Subcutaneous abdominal adipose tissue (tissue), 5 donors: ENCODE measurements around the gene KLK2.

Experiments used
- H3K27ac ChIP-seq: one replicate; pipeline ENCODE4 v1.7.0; 2013; ENCODE audit warnings: low read depth, mild to moderate bottlenecking, inconsistent platforms, low read length, moderate library complexity
- H3K27me3 ChIP-seq, 5 donors: one replicate each; pipeline ENCODE4 v1.7.0; 2013; ENCODE audit warnings: low read length in 5 of 5, inconsistent platforms in 1 of 5; ENCODE audit not compliant: control insufficient read depth in 5 of 5, insufficient read depth in 4 of 5
- H3K36me3 ChIP-seq, 5 donors: one replicate each; pipeline ENCODE4 v1.7.0; 2013; ENCODE audit warnings: low read length in 5 of 5; ENCODE audit not compliant: control insufficient read depth in 5 of 5, insufficient read depth in 5 of 5
- H3K4me1 ChIP-seq, 5 donors: one replicate each; pipeline ENCODE4 v1.7.0; 2013; ENCODE audit warnings: low read length in 5 of 5, mild to moderate bottlenecking in 3 of 5, moderate library complexity in 1 of 5; ENCODE audit not compliant: control insufficient read depth in 5 of 5, insufficient read depth in 5 of 5
- H3K4me3 ChIP-seq, 5 donors: one replicate each; pipeline ENCODE4 v1.7.0; 2013; ENCODE audit warnings: low read length in 5 of 5, low read depth in 1 of 5
- H3K9ac ChIP-seq, 5 donors: one replicate each; pipeline ENCODE4 v1.7.0; 2013; ENCODE audit warnings: low read length in 5 of 5, mild to moderate bottlenecking in 4 of 5, moderate library complexity in 3 of 5
- H3K9me3 ChIP-seq, 5 donors: one replicate each; pipeline ENCODE4 v1.7.0; 2013; ENCODE audit warnings: low read length in 5 of 5; ENCODE audit not compliant: control insufficient read depth in 5 of 5
- donor health status: healthy.
- donor health status: healthy.
- donor health status: healthy.
- donor health status: healthy.
- donor health status: healthy.

The KLK2 gene

GRCh38 chr19:50916069-50916468, 42.8 kb downstream of the KLK2 start:
- Histone ChIP-seq H3K27me3 (peaks cover 21 to 45% (median 44%) of the 10 kb centered on the region in 5 donors), H3K27ac (no peak overlapping the region), H3K4me1 (no peaks in the 10 kb centered on the region), H3K9ac (no peak overlapping the region), H3K36me3 (no peaks in the 10 kb centered on the region), H3K4me3 (no peak overlapping the region), H3K9me3 (no peaks in the 10 kb centered on the region)

- no peak overlapping the region for H3K4me3 ChIP-seq
- H3K9ac ChIP-seq: no peak overlapping the region
- peaks cover 0 to 10% (median 6%) of the 10 kb centered on the region in 5 donors for H3K4me1 ChIP-seq
- H3K27me3 ChIP-seq: peaks cover 5 to 30% (median 15%) of the 10 kb centered on the region in 5 donors
- no peak overlapping the region for H3K27ac ChIP-seq
- no peaks in the 10 kb centered on the region for H3K9me3 ChIP-seq
- H3K36me3 ChIP-seq: no peaks in the 10 kb centered on the region
These were observed 48.4 kb downstream of the KLK2 start for GRCh38 chr19:50921426-50922316.

GRCh38 chr19:50922317-50922853, 49.1 kb downstream of the KLK2 start:
- Histone ChIP-seq H3K9ac (no peak overlapping the region), H3K27ac (no peak overlapping the region), H3K4me3 (no peak overlapping the region), H3K9me3 (no peaks in the 10 kb centered on the region), H3K27me3 (peaks cover 5 to 26% (median 15%) of the 10 kb centered on the region in 5 donors), H3K4me1 (peaks cover 0 to 10% (median 6%) of the 10 kb centered on the region in 5 donors), H3K36me3 (no peaks in the 10 kb centered on the region)

GRCh38 chr19:50924586-50924985, 51.3 kb downstream of the KLK2 start:
- Histone ChIP-seq H3K4me1 (peaks cover 0 to 10% (median 6%) of the 10 kb centered on the region in 5 donors), H3K4me3 (no peak overlapping the region), H3K9me3 (no peaks in the 10 kb centered on the region), H3K27me3 (peaks cover 1 to 30% (median 14%) of the 10 kb centered on the region in 5 donors), H3K9ac (no peak overlapping the region), H3K27ac (no peak overlapping the region), H3K36me3 (no peaks in the 10 kb centered on the region)

GRCh38 chr19:50925734-50926133, 52.5 kb downstream of the KLK2 start:
- Histone ChIP-seq H3K9ac (no peak overlapping the region), H3K9me3 (no peaks in the 10 kb centered on the region), H3K27me3 (peaks cover 3 to 20% (median 14%) of the 10 kb centered on the region in 5 donors), H3K4me1 (peaks cover 0 to 10% (median 6%) of the 10 kb centered on the region in 5 donors), H3K36me3 (no peaks in the 10 kb centered on the region), H3K27ac (no peak overlapping the region), H3K4me3 (no peak overlapping the region)

GRCh38 chr19:50926144-50926543, 52.9 kb downstream of the KLK2 start:
- peaks cover 0 to 10% (median 6%) of the 10 kb centered on the region in 5 donors for H3K4me1 ChIP-seq
- peaks cover 3 to 20% (median 14%) of the 10 kb centered on the region in 5 donors for H3K27me3 ChIP-seq
- no peak overlapping the region for H3K27ac ChIP-seq
- H3K9me3 ChIP-seq: no peaks in the 10 kb centered on the region
- no peaks in the 10 kb centered on the region for H3K36me3 ChIP-seq
- H3K9ac ChIP-seq: no peak overlapping the region
- H3K4me3 ChIP-seq: no peak overlapping the region

GRCh38 chr19:50928831-50929230, 55.6 kb downstream of the KLK2 start:
- H3K9ac ChIP-seq: no peak overlapping the region
- no peak overlapping the region for H3K4me3 ChIP-seq
- H3K27me3 ChIP-seq: peaks cover 7 to 13% (median 11%) of the 10 kb centered on the region in 5 donors
- H3K4me1 ChIP-seq: no peaks in the 10 kb centered on the region
- H3K36me3 ChIP-seq: no peaks in the 10 kb centered on the region
- H3K27ac ChIP-seq: no peak overlapping the region
- no peaks in the 10 kb centered on the region for H3K9me3 ChIP-seq
